Sigmoid colon (tissue), 7 donors: ENCODE results near the gene LYPD6. TPM values are rescaled to one million over a fixed set of nuclear protein-coding genes. Genes with fewer than 3 reads are reported as not detected.
"Not testable (repeated sequence)": the region's sequence is repeated elsewhere in the genome, so short reads cannot be mapped to it uniquely, and the experiment has no call there.

ENCODE experiments used
- DNase-seq: peaks from one replicate; pipeline ENCODE4 v3.0.0-alpha.2; 2019
- H3K27ac ChIP-seq, 4 donors: fragments of 200-600 bp; sonication (generic); one replicate each; pipeline ENCODE4 v1.5.1; 2016 to 2019; ENCODE audit warnings: mild to moderate bottlenecking in 1 of 4
- H3K27me3 ChIP-seq, 3 donors: fragments of 200-600 bp; sonication (generic); one replicate each; pipeline ENCODE4 v1.5.1; 2019; ENCODE audit warnings: mild to moderate bottlenecking in 1 of 3
- H3K36me3 ChIP-seq, 4 donors: fragments of 200-600 bp; sonication (generic); one replicate each; pipeline ENCODE4 v1.5.1; 2016 to 2019
- H3K4me1 ChIP-seq, 4 donors: fragments of 200-600 bp; sonication (generic); one replicate each; pipeline ENCODE4 v1.5.1; 2017 to 2019
- H3K4me3 ChIP-seq, 4 donors: fragments of 200-600 bp; sonication (generic); one replicate each; pipeline ENCODE4 v1.5.1; 2017 to 2019; ENCODE audit warnings: mild to moderate bottlenecking in 2 of 4, moderate library complexity in 1 of 4
- H3K9me3 ChIP-seq, 4 donors: fragments of 200-600 bp in 3 of 4; sonication (generic) in 3 of 4; one replicate each; pipeline versions ENCODE4 v1.5.1 to v1.6.1; 2013 to 2019
- CTCF ChIP-seq, 4 experiments: fragments of 450-650 bp in 3 of 4; fragments of 200-600 bp in 1 of 4; IDR thresholded peaks; one replicate each; pipeline ENCODE4 v1.5.1; 2016 to 2019; ENCODE audit warnings: antibody characterized with exemption in 4 of 4, mild to moderate bottlenecking in 3 of 4, moderate library complexity in 2 of 4
- EP300 ChIP-seq, 4 donors: sonication (generic); formaldehyde crosslinking; IDR thresholded peaks; one replicate each; pipeline ENCODE4 v1.6.1; 2017; ENCODE audit warnings: antibody characterized with exemption in 4 of 4
- POLR2A ChIP-seq, 2 donors: fragments of 450-650 bp; IDR thresholded peaks; one replicate each; pipeline ENCODE4 v1.6.1; 2016; ENCODE audit warnings: antibody characterized with exemption in 2 of 2, mild to moderate bottlenecking in 2 of 2, moderate library complexity in 2 of 2
- POLR2AphosphoS5 ChIP-seq, 4 donors: sonication (generic); formaldehyde crosslinking; IDR thresholded peaks; one replicate each; pipeline ENCODE4 v1.6.1; 2017; ENCODE audit warnings: antibody characterized with exemption in 4 of 4
- WGBS, 2 donors: extraction: QIAGEN DNeasy Blood & Tissue Kit; methylation state at CpG; one replicate each; pipeline ENCODE4 v1.1.7; 2013; 5-methylcytosine and 5-hydroxymethylcytosine counted together
- intact Hi-C: fragments of 100-400 bp; cut with DNase I; formaldehyde crosslinking; loops from one replicate; pipeline ENCODE4 v1.15.1; 2023
- polyA plus RNA-seq, 3 donors: library from polyadenylated mRNA; stranded (reverse); fragments of 200-250 nt; gene quantifications; one replicate each; pipeline ENCODE4 v1.2.3, GENCODE V29; 2013
- total RNA-seq, 4 donors: library from RNA; depleted of rRNA; stranded (reverse); fragments of >200 nt; gene quantifications; one replicate each; pipeline ENCODE4 v1.1.0, GENCODE V29; 2016
- donor health status: healthy with polysubstance abuse.
- donor health status: Bipolar disorder and iron deficiency.
- donor health status: healthy.

The LYPD6 gene
- total and polyA plus RNA-seq, 7 donors = 1.0 to 2.0 (median 1.4) TPM

- Histone ChIP-seq H3K4me1 (peaks cover 0 to 6% (median 0%) of the 10 kb centered on the region in 4 donors), H3K36me3 (no peaks in the 10 kb centered on the region), H3K9me3 (no peaks in the 10 kb centered on the region), H3K27ac (no peak overlapping the region), H3K4me3 (no peak overlapping the region), H3K27me3 (peaks cover 2 to 5% (median 5%) of the 10 kb centered on the region in 3 donors)
- no peak for TF ChIP-seq POLR2AphosphoS5 (IDR thresholded peaks at IDR 0.05)
- intact Hi-C loops = no loop called here
- no peak for DNase-seq
- WGBS, 2 donors = 76 to 79% methylated on average over 3 of the region's 3 CpGs
Measured at GRCh38 chr2:149315461-149315860, 14.9 kb upstream of the LYPD6 start.

GRCh38 chr2:149318566-149318965 lies 11.8 kb upstream of the LYPD6 start:
- H3K36me3 ChIP-seq, intact Hi-C loops, H3K9me3 ChIP-seq, H3K27ac ChIP-seq, H3K4me1 ChIP-seq, H3K4me3 ChIP-seq, DNase-seq, H3K27me3 ChIP-seq: not testable (repeated sequence)
- WGBS, 2 donors = 90 to 99% methylated on average over 3 of the region's 3 CpGs

- DNase-seq = no peak
- Histone ChIP-seq H3K4me3 (no peak overlapping the region), H3K27me3 (peaks cover 2 to 9% (median 8%) of the 10 kb centered on the region in 3 donors), H3K27ac (no peak overlapping the region), H3K9me3 (no peaks in the 10 kb centered on the region), H3K4me1 (no peaks in the 10 kb centered on the region), H3K36me3 (no peaks in the 10 kb centered on the region)
- no peak for TF ChIP-seq EP300 (IDR thresholded peaks at IDR 0.05)
- TF ChIP-seq POLR2AphosphoS5 (IDR thresholded peaks at IDR 0.05) = no peak
- TF ChIP-seq CTCF (IDR thresholded peaks at IDR 0.05) = no peak
- no peak for TF ChIP-seq POLR2A (IDR thresholded peaks at IDR 0.05)
- intact Hi-C loops = no loop called here
- 68 to 78% methylated on average over 36 of the region's 36 CpGs for WGBS, 2 donors
Measured at GRCh38 chr2:149320362-149320761, 10.0 kb upstream of the LYPD6 start.

- intact Hi-C loops = no loop called here
- TF ChIP-seq POLR2AphosphoS5 (IDR thresholded peaks at IDR 0.05) (no peak), EP300 (IDR thresholded peaks at IDR 0.05) (no peak), POLR2A (IDR thresholded peaks at IDR 0.05) (no peak), CTCF (IDR thresholded peaks at IDR 0.05) (no peak)
- Histone ChIP-seq H3K9me3 (no peaks in the 10 kb centered on the region), H3K4me3 (peak overlapping the region in 2 of 4 donors; percentile 65 to 68), H3K27ac (no peak overlapping the region), H3K4me1 (peaks cover 0 to 23% (median 13%) of the 10 kb centered on the region in 4 donors), H3K36me3 (no peaks in the 10 kb centered on the region), H3K27me3 (peaks cover 0 to 8% (median 7%) of the 10 kb centered on the region in 3 donors)
- no peak for DNase-seq
- WGBS, 2 donors = 35 to 42% methylated on average over 8 of the region's 8 CpGs
Measured at GRCh38 chr2:149329068-149329467, 1.3 kb upstream of the LYPD6 start.

GRCh38 chr2:149329489-149330126 lies 779 bp upstream of the LYPD6 start:
- WGBS, 2 donors = 9 to 11% methylated on average over 32 of the region's 32 CpGs
- peaks cover 0 to 23% (median 13%) of the 10 kb centered on the region in 4 donors for H3K4me1 ChIP-seq
- H3K27me3 ChIP-seq = peaks cover 0 to 8% (median 7%) of the 10 kb centered on the region in 3 donors
- intact Hi-C loops = loop anchor here (5.0 to 10.0 kb wide), 2 partner anchors 235 to 1153 kb away; no protein-coding TSS in a partner anchor
- peak overlapping the region; percentile 44 to 75 (median 66) for H3K4me3 ChIP-seq
- H3K27ac ChIP-seq = peak overlapping the region; percentile 28 to 68 (median 56)
- no peak for TF ChIP-seq CTCF (IDR thresholded peaks at IDR 0.05)
- TF ChIP-seq POLR2A (IDR thresholded peaks at IDR 0.05) = no peak
- TF ChIP-seq POLR2AphosphoS5 (IDR thresholded peaks at IDR 0.05) = no peak
- TF ChIP-seq EP300 (IDR thresholded peaks at IDR 0.05) = no peak
- DNase-seq = peak; percentile 66
- no peaks in the 10 kb centered on the region for H3K9me3 ChIP-seq
- H3K36me3 ChIP-seq = no peaks in the 10 kb centered on the region
